Activated T-helper 9 cell treated with anti-CD3 and anti-CD28 coated beads, Interleukin-2, amount 50 U/mL, for 16 hours (primary cell): Measurements from ENCODE around the gene NOTCH2.

ENCODE experiments used
- DNase-seq: peaks from one replicate; pipeline ENCODE4 v3.0.0-alpha.2; 2020; ENCODE audit warnings: low read depth

Gene NOTCH2

DNA sequence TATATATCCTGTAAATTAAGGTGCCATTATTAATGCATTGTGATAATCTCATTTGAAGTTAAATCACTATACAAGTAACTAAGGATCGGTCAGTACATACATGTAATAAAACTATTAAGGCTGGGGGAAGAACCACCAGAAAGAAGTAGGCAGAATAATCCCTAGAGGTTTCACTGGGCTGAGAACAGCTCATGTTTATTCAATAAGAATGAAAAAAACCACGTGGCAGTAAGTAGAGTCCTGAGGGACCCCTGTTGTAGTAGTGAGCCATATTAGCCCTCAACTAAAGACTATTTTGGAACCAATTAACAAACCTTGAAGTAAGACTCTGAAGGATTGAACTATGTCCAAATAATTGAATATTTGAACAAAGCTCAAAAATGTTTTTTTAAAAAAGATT lies 126.2 kb downstream of the NOTCH2 start:
- no peak for DNase-seq

DNA sequence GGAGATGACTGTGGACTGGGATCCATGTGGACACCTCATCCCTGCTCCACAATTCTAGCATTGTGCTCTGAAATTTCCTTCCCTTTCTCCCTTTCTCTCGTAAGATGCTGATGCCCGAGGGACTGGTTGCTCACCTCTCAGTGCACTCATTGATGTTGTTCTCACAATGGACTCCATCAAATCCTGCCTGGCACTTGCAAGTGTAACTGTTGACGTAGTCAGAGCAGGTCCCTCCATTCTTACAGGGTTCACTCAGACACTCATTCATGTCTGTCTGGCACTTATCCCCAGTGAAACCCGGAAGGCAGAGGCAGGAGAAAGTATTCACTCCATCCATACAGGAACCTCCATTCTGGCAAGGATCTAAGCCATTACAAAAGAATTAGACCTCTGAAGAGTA lies 128.1 kb downstream of the NOTCH2 start:
- DNase-seq = no peak

DNA sequence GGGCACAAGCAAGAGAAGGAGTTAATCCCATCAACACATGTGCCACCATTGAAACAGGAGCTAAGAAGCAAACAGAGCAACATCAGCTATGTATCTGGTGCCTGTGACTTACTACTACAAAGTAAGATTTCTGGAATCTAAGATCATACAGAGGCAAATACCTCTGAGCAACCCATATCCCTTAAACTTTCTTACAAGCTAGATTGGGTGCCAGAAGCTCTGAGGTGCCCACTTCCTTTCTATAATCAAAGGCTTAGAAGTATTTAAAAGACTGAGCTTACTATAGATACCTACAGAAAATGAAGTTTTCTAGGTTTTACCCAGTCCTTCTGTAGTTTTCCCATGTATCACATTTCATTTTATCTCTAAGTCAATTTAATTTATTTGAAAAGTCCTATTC lies 128.8 kb downstream of the NOTCH2 start:
- DNase-seq = no peak

DNA sequence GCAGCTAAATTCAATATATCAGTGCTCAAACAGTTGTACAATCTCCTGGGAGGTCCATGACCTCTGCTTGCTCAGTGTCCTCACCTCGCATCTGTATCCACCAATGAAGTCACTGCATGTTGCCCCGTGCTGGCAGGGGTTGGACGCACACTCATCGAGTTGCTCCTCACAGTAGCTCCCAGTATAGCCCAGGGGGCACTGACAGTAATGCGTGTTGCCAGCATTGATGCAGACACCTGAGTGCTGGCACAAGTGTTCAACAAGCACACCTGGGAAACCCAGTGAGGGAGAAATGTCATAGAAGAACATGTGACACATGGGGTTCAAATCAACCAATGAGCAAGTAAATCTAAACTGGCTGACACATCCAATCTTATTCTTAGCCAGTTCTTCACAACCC lies 132.3 kb downstream of the NOTCH2 start:
- no peak for DNase-seq

DNA sequence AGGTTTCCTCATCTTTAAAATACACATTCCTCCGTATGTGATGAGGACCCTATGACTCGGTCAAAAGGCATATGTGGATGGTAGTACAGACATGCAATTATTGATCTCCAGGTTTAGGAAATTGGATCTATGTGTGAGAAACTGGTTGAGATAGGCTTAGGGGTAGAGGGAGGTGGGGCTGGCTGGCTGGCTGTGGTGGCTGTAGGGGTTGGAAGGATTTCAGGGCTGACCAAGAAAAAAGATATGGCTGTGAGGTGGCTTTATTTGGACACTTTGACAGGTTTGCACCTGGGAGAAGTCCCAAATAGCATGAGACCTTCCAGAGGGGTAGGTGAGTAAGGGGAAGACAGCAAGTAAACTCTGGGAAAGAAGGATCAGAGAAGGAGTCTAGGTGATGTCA lies 133.5 kb downstream of the NOTCH2 start:
- no peak for DNase-seq

DNA sequence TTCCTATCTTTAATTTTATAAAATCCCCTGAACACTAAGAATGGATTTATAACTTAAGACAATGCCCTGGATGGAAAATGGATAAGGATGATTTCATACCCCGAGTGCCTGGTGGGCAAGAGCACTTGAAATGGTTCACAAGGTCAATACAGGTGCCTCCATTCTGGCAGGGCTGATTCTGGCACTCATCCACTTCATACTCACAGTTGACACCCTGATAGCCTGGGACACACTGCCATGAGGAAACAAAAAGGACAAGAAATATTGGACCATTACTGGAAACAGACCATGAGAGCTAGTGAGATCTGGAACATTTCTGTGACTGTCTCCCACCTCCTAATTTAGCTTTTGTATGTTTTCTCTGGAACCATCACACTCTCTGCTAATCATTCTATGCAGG lies 134.1 kb downstream of the NOTCH2 start:
- no peak for DNase-seq

DNA sequence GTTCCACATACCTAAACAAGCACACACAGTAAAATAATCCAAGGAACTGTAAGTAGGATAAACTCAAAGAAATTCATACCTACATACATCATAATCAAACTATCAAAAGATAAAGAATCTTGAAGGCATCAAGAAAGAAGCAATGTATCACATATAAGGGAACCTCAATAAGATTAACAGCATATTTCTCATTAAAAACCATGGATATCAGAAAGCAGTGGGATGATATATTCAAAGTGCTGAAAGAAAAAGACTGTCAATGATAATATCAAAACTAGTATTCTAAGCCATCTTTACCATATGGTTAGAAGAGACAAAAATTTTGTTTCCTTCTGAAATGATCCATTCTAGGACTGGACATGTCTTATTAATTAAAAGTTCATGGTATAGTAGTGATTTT lies 136.1 kb downstream of the NOTCH2 start:
- no peak for DNase-seq

DNA sequence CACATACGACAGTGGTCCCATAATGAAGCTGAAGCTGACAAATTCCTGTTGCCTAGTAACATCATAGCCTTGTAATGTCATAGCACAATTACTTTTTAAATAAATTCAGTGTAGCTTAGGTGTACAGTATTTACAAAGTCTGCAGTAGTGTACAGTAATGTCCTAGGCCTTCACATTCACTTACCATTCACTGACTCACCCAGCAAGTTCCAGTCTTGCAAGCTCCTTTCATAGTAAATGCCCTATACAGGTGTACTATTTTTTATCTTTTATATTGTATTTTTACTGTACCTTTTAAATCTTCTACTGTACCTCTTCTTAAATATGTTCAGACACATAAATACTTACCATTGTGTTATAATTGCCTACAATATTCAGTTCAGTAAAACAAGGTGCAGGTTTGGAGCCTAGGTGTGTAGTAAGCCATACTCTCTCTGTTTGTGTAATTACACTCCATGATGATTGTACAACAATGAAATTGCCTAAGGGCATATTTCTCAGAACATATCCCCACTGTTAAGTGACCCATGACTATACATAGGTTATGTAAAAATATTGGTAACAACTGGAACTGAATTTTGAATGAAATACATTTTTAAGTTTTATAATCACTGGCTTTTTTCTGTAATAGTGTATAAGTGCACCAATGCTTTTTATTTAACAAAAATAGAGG lies 139.7 kb downstream of the NOTCH2 start:
- no peak for DNase-seq

DNA sequence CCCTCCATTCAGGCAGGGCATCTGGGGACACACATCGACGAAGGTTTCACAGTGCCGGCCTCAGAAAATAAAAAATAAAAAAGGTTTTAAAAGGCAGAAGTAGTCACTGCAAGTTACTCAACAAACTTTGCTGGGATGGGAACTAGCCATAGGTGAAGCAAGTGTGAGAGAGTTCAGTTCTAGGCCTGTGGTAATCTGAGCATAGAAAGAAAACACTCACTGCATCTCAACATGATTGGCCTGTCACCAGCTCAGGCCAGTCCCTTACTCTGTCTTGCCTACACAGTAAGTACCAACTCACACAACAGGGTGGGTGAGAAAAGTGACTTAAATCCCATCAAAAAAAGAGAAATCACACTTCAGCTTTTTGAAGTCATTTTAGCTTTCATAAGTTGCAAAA lies 142.9 kb downstream of the NOTCH2 start:
- DNase-seq = no peak

DNA sequence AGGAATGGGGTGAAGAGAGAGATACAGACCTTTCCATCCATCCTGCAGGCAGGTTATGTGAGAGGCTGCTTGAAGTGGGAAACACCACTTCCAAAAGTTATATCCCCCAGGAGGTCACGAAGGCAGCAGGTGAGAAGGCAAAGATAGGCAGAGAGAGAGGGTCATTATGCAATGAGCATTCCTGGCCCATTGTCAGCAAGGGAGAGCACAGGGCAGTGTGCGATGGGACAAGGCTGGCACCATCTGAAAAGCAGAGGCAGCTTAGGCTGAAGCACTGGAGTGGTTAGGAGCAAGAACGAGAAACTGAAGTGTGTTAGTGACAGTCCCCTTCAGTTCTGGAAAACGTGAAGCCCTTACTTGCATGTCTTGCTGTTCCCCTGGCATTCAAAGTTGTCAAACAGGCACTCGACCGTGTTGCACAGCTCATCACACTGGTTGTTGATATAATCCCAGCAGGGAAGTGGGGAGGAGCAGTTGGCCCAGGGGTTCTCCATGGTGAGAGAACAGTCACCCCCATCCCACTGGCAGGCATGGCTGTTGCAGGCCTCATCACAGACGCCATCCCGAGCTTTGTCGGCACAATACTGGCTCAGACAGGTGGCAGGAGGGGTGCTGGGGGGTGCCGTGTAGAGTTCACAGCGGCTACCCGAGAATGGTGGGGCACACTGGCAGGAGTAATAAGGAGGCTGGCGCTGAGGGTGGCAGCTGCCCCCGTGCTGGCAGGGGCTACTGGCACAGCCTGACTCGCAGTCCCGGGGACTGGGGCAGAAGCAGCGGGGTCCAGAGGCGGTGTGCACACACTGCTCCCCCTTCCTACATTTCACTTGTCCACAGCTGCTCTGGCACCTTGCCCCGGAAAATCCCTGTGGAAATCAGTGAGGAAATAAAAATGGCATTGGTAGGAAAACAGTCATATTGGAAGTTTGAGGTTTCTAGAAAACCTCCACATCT lies 144.2 kb downstream of the NOTCH2 start:
- no peak for DNase-seq

DNA sequence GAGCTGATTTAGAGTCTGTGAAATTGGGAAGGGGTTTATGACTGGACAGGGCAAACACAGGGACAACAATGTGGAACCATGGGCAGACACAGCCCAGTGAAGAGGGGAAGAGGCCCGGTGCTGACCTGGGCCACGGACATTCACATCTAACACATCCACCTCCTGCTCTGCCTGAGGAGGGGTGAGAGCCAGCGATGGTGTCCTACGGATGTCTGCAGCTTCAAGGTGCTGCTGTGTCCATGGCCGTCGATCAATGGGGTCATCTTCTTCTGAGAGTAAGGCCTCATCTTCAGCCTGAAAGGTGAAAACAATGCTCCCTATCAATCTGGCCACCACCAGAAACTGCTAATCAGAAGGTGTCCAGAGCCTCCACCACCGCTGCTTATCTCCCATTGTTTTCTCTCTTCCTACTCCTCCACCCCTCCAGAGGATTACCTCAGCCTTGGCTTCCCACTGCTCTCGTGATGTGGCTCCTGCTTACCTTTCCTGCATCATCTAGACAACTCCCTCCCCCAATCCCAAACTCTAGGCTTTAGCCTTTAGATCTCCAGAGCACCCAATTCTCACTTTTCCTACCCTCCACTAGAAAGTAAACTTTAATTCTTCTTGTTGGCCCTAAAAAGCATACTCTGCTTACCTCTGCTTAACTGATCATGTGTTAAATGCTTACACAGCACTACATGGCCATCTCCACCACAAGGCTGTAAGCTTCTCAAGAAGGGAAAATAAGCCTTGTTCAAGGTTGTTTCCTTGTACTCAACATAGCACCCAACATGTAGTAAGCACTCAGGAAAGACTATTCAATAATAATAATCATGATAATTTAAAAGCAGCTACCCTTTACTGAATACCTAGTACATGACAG lies 149.1 kb downstream of the NOTCH2 start:
- no peak for DNase-seq

DNA sequence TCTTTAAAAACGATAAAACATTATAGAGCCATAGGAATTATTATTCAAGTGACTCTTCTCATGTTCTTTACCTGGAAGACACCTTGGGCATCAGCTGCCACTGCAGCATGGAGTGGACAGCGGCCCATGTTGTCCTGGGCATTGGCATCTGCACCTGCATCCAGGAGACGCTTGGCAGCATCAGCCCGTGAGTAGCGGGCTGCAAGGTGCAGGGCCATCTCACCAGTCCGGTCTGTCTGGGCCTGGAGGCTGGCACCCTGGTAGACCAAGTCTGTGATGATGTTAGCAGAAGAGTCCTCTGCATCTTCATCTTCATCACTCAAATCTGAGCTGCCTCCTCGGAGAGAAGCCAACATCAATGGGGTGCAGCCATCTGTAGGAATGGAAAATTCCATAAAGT lies 150.2 kb downstream of the NOTCH2 start:
- DNase-seq = no peak

DNA sequence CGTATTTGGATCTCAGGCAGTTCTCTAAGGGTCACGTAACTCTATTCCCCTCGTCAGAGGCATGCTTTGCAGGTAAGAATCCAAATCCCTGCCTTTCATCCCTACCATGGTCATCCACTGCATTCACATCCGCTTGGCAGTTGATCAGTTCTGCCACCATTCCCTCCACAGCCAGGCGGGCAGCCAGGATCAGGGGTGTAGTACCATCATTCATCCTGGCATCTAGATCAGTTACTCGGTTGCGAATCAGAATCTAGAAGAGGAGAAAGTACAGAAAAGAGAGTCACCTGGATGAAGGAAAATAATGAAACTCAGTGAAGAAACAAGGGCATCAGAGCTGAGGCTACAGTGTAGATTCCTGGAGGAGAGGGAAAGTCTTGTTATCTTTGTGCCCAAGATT lies 151.2 kb downstream of the NOTCH2 start:
- DNase-seq = no peak

DNA sequence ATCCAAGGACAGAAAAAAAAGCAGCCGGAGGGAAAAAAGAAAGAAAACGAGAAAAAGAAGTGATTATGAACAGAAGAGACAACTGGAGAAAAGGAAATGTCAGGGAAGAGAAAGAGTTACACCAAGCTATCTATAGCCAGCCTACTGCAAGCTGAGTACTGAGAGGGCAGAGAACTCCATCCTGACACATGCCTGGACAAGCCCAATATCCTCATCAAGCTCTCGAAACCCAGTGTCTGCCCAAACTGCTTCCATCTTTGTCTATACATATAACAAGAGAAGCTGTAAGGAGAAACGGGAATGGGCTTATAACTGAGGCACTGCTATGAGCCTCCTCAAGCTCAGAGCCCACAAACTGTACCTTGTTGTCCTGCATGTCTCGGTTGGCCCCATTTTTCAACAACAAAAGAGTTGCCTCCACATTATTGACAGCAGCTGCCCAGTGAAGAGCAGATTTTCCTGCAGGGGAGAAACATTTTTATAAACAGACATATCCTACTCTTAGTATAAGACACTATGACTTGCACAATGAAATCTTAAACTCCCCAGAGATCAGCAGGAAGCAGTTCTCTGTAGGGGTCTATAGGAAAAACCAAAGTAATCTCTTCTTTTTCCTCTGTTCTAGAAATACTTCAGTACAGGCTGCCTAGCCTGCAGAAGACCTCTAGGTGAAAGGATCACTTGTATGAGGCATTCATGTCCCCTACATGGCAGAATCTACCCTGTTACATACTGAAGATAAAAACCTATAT lies 152.0 kb downstream of the NOTCH2 start:
- no peak for DNase-seq

DNA sequence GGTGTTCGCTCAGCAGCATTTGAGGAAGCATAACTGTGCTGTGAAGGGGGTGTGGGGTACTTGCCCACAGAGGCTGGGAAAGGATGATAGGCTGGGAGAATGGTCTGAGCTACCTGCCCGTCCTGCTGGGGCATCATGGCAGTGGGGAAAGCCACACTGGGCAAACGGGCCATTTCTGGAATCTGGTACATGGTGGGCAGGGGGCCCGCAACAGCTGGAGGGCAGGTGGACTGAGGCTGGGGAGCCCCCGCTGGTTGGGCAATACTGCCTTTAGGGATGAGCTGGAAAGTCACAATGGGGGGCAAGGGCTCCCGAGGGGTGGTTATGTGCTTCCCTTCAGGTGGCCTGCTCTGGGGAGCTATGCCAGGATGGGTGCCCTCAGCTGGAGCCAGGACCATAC lies 153.9 kb downstream of the NOTCH2 start:
- no peak for DNase-seq

DNA sequence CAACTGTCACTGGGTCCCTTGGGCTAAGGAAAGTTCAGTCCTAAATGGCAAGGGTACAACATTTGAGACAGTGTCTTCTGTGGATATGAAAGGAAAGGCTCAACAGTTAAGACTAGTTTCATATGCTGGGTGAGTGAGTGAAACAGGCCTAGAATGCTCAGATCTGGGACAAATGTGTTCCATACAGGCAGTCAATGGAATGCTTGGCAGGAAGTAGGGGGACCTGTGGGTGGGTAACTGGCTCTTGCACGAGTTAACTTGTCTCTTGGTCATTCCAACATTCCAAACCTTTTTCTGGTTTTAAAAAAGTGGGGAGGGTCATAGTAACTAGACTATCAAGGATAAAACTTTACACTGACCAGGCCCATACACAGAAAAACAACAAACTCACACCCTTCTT lies 155.4 kb downstream of the NOTCH2 start:
- no peak for DNase-seq

DNA sequence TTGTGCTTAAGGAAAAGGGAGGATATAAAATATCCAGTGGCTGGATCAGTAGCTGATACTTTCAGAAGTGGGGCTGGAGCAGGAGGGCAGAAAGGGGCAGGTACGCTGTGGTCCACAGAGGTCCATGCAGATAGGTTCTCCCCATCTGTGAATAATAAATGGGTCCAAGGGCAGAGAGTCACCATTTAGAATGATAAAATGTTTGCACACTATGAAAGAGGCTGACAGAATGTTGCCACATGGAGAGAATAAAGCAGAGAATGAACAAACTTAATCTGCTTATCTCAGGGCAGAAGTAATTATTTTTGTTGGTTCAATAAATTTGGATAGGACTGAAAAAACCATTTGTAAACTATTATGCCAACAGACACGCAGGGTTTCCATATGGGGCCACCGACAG lies 156.5 kb downstream of the NOTCH2 start:
- DNase-seq = no peak

DNA sequence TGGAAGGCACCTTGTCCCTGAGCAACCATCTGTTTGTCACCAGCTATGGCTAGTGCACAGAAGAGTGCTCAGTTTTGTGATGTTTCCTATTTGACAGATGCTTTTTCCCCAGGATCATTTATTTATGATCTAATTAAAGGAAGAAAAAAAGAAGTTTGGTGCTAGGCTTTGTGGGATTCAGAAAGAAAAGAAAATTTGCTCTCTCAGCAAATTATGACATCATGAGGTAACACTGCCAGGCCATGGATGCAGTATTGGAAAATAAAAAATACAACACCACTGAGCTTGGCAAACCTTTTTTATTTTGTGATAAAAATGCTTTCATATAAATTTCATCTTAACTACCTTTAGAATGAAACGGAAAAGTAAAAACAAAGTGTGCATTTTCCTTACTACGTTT lies 157.7 kb downstream of the NOTCH2 start:
- DNase-seq = no peak

DNA sequence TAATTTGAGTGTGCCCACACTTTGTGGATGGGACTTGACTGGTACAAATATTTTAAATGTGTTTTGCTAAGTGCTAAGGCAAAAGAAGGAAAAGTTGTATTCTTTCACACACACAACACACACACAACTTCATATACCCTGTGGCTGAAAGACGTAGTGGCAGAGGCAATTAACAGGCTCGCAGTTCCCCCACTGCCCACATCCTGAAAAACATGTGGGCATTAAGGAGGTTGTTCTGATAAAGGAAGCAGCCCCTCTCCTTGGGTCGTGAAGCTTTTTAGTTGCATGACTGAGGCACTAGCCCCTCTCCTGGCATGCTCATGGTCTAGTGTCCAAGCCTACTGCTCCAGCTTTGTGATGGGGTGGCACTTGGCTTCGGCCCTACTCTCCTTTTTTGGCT lies 158.8 kb downstream of the NOTCH2 start:
- DNase-seq = no peak

DNA sequence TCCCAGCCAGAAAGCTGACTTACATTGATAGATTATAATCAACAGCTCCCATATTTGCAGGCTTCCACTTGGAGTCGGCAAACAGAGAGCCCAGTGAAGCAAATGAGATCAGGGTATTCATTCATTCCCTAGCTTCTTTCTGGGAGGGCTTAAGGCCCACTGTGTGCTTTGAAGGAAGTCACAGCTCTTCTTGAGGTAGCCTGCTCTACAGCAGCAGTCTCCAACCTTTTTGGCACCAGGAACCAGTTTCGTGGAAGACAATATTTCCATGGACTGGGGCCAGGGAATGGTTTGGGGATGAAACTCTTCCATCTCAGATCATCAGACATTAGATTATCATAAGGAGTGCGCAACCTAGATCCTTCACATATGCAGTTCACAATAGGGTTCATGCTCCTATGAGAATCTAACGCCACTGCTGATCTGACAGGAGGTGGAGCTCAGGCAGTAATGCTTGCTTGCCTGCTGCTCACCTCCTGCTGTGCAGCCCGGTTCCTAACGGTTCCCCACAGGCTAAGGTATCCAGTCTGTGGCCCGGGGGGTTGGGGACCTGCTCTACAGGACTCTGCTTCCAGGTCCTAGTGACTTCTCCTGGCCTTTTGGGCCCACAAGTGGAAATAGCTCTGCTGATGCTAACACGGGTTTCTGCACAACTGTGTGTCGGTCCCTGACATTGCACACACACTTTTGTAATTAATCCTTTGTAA lies 159.4 kb downstream of the NOTCH2 start:
- DNase-seq = no peak

DNA sequence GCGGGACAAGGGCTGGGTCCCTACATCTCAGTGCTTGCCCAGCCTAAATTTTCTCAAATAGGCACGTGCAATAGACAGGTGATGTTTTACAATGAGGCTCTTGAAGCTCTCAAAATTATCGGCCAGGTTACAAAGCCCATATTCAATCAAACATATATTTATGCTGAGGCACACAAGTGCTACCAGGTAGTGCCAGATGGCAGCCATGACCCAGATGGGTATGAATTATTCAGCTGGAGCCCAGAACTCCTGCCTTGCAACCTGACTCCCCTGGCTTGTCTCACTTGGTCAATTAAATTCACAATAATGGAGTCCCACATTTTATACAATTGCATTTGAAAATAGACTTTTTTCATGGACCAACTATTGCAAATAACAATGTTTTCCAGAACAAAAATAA lies 160.8 kb downstream of the NOTCH2 start:
- DNase-seq = no peak
